K562 (cell line): ENCODE data around the gene MPPED1.

Source experiments
- EZH2 ChIP-seq: IDR thresholded peaks from 2 replicates; pipeline ENCODE4 v1.6.1; 2012; ENCODE audit warnings: low read depth, mild to moderate bottlenecking, inconsistent platforms, low read length, borderline replicate concordance
- JUND ChIP-seq, 2 experiments: IDR thresholded peaks; 2 replicates in 1 of 2; 3 replicates in 1 of 2; pipeline ENCODE4 v1.6.1; 2011; ENCODE audit warnings: borderline replicate concordance in 2 of 2, low read depth in 2 of 2, low read length in 2 of 2, improper control_type of control experiment in 1 of 2, missing biosample characterization in 1 of 2, missing genetic modification characterization in 1 of 2, missing genetic modification reagents in 1 of 2
- POLR2AphosphoS5 ChIP-seq: IDR thresholded peaks from 2 replicates; pipeline ENCODE4 v1.6.1; 2011; ENCODE audit warnings: mild to moderate bottlenecking, low read depth, low read length, moderate library complexity; ENCODE audit not compliant: control insufficient read depth, insufficient read depth
- POU5F1 ChIP-seq: fragments of 150-350 bp; IDR thresholded peaks from 2 replicates; pipeline ENCODE4 v1.6.1; 2014; ENCODE audit warnings: borderline replicate concordance, low read length, low read depth, mild to moderate bottlenecking; ENCODE audit not compliant: partially characterized antibody
- SREBF1 ChIP-seq: fragments of 150-350 bp; IDR thresholded peaks from 2 replicates; pipeline ENCODE4 v1.6.1; 2014; ENCODE audit warnings: antibody characterized with exemption, low read depth, low read length, borderline replicate concordance
- TAF15 ChIP-seq: fragments of 200-400 bp; formaldehyde crosslinking; IDR thresholded peaks from 2 replicates; pipeline ENCODE4 v1.6.1; 2017; ENCODE audit warnings: mild to moderate bottlenecking, low read depth, low read length, moderate library complexity
- TF ChIP-seq, protein P1 (sequence below), 3 experiments: IDR thresholded peaks in 2 of 3; conservative IDR thresholded peaks in 1 of 3; 2 replicates each; pipeline ENCODE4 v1.5.1; 2011 to 2012; ENCODE audit warnings: low read length in 3 of 3, mild to moderate bottlenecking in 3 of 3, control low read depth in 2 of 3, improper control_type of control experiment in 1 of 3, inconsistent platforms in 1 of 3, low read depth in 1 of 3, mixed read lengths in 1 of 3, moderate library complexity in 1 of 3; ENCODE audit not compliant: insufficient read depth in 2 of 3
- TF ChIP-seq, protein P2 (sequence below), 2 experiments: fragments of 450-650 bp; conservative IDR thresholded peaks; 2 replicates each; pipeline ENCODE4 v1.6.1; 2017; ENCODE audit warnings: mild to moderate bottlenecking in 2 of 2, moderate library complexity in 2 of 2

DNA sequence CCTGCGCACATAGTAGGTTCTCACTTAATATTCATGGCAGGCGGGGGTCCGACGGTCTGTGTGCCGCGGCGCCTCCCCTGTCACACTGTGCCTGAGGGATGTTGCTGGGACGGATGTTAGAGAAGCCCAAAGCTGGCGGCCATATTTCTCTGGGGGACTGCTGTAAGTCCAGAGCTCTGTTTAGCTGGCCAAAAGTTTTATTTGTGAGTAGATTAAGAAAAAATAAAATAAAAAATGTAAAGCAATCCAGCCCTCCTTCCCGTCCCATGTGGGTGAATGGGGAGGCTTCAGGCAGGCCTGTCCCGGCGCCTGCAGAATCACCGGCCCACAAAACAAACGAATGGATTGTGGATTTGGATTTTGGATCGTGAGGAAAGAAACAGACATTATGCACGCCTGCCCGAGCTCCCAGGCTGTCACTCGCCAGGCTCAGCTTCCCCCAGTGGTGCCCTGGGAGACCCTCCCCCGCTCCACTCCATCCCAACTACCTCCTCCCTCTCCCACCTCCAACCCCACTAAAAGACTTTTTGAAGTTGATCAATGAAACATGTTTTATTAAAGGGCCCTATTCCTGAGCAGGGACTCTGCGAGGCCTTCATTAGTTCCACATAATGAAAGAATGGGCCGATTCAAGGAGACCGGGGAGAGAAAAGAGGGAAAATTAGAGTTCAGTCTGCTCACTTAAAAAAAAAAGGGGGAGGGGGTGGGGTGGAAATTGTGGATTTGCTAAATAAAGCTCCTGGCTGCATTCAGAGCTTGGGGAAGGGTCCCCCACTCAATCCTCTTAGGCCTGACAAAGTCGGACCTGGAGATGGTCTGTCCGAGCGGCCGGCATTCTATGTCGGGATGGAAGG is 48.3 kb upstream of the MPPED1 start:
- TF ChIP-seq POU5F1 (no peak), TAF15 (no peak), POLR2AphosphoS5 (no peak), SREBF1 (no peak), JUND (IDR thresholded peaks at IDR 0.05; ENCODE audit: borderline replicate concordance, low read depth, low read length) (no peak), JUND (tag; IDR thresholded peaks at IDR 0.05; ENCODE audit: borderline replicate concordance, low read depth, low read length) (no peak), EZH2 (no peak)
- TF ChIP-seq, protein P1, sequence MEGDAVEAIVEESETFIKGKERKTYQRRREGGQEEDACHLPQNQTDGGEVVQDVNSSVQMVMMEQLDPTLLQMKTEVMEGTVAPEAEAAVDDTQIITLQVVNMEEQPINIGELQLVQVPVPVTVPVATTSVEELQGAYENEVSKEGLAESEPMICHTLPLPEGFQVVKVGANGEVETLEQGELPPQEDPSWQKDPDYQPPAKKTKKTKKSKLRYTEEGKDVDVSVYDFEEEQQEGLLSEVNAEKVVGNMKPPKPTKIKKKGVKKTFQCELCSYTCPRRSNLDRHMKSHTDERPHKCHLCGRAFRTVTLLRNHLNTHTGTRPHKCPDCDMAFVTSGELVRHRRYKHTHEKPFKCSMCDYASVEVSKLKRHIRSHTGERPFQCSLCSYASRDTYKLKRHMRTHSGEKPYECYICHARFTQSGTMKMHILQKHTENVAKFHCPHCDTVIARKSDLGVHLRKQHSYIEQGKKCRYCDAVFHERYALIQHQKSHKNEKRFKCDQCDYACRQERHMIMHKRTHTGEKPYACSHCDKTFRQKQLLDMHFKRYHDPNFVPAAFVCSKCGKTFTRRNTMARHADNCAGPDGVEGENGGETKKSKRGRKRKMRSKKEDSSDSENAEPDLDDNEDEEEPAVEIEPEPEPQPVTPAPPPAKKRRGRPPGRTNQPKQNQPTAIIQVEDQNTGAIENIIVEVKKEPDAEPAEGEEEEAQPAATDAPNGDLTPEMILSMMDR (IDR thresholded peaks at IDR 0.05 in 2 of 3, conservative IDR thresholded peaks at IDR 0.05 in 1 of 3; ENCODE audit: insufficient read depth in 2 of 3, low read depth in 1 of 3, low read length in 3 of 3): no peak
- TF ChIP-seq, protein P2, sequence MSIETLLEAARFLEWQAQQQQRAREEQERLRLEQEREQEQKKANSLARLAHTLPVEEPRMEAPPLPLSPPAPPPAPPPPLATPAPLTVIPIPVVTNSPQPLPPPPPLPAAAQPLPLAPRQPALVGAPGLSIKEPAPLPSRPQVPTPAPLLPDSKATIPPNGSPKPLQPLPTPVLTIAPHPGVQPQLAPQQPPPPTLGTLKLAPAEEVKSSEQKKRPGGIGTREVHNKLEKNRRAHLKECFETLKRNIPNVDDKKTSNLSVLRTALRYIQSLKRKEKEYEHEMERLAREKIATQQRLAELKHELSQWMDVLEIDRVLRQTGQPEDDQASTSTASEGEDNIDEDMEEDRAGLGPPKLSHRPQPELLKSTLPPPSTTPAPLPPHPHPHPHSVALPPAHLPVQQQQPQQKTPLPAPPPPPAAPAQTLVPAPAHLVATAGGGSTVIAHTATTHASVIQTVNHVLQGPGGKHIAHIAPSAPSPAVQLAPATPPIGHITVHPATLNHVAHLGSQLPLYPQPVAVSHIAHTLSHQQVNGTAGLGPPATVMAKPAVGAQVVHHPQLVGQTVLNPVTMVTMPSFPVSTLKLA (conservative IDR thresholded peaks at IDR 0.05): no peak
